Calu3 (cell line): ENCODE results near the gene E4F1. TPM values are rescaled to one million over a fixed set of nuclear protein-coding genes. Genes with fewer than 3 reads are reported as not detected.

Experiments used
- BruUV-seq: library from RNA; stranded (reverse); fragments of 400-500 nt; replicated peaks from 2 replicates; lab custom pipeline; 2021; lab: Mats Ljungman, UMichigan
- CTCF ChIA-PET: fragments of 300-600 bp; sonication (Branson Sonifier 250); formaldehyde crosslinking; loops from one replicate; lab custom pipeline; 2022; ENCODE audit warnings: antibody characterized with exemption; lab: Charles Lee
- DNase-seq: peaks from one replicate; pipeline ENCODE4 v3.0.0; 2022
- H3K27ac Mint-ChIP-seq: one replicate; pipeline ENCODE4 v1.8.0; 2022; ENCODE audit warnings: mixed read lengths; ENCODE audit not compliant: unreplicated experiment
- H3K27me3 Mint-ChIP-seq: one replicate; pipeline ENCODE4 v1.8.0; 2022; ENCODE audit warnings: mixed read lengths; ENCODE audit not compliant: unreplicated experiment
- H3K36me3 Mint-ChIP-seq: one replicate; pipeline ENCODE4 v1.8.0; 2022; ENCODE audit warnings: mild to moderate bottlenecking, moderate library complexity, mixed read lengths; ENCODE audit not compliant: insufficient read depth, unreplicated experiment
- H3K4me1 Mint-ChIP-seq: one replicate; pipeline ENCODE4 v1.8.0; 2022; ENCODE audit warnings: mild to moderate bottlenecking, low read depth, mixed read lengths; ENCODE audit not compliant: unreplicated experiment
- H3K4me3 Mint-ChIP-seq: one replicate; pipeline ENCODE4 v1.8.0; 2022; ENCODE audit warnings: mild to moderate bottlenecking, low read depth, moderate library complexity, mixed read lengths; ENCODE audit not compliant: unreplicated experiment
- H3K9me3 Mint-ChIP-seq: one replicate; pipeline ENCODE4 v1.8.0; 2022; ENCODE audit warnings: low read depth, mixed read lengths; ENCODE audit not compliant: unreplicated experiment
- intact Hi-C: fragments of 100-400 bp; cut with micrococcal nuclease; formaldehyde crosslinking; loops from one replicate; pipeline ENCODE4 v1.10.0; 2022; ENCODE audit not compliant: unreplicated experiment
- total RNA-seq: library from RNA; stranded (reverse); gene quantifications from 2 replicates; pipeline ENCODE4 v1.2.3, GENCODE V29; 2022
- TF ChIP-seq, protein P1 (sequence below): fragments of 200-600 bp; IDR thresholded peaks from one replicate; pipeline ENCODE4 v1.8.0; 2022; ENCODE audit warnings: antibody characterized with exemption; ENCODE audit not compliant: unreplicated experiment

E4F1 gene
- total RNA-seq, 1 experiment from 2014 or later = 35.4 TPM

GRCh38 chr16:2235234-2235651 lies 11.9 kb downstream of the E4F1 start:
- intact Hi-C loops = no loop called here
- H3K36me3 Mint-ChIP-seq = peaks cover 72% of the 10 kb centered on the region

GRCh38 chr16:2235695-2236336 lies 12.4 kb downstream of the E4F1 start:
- no peak for DNase-seq
- Mint-ChIP-seq H3K9me3 (no peaks in the 10 kb centered on the region), H3K36me3 (peaks cover 68% of the 10 kb centered on the region), H3K4me3 (peak overlapping the region; percentile 32), H3K27ac (peak overlapping the region; percentile 31), H3K4me1 (peaks cover 8% of the 10 kb centered on the region), H3K27me3 (no peaks in the 10 kb centered on the region)
- no TSS peak for BruUV-seq
- intact Hi-C loops = no loop called here
- TF ChIP-seq, protein P1, sequence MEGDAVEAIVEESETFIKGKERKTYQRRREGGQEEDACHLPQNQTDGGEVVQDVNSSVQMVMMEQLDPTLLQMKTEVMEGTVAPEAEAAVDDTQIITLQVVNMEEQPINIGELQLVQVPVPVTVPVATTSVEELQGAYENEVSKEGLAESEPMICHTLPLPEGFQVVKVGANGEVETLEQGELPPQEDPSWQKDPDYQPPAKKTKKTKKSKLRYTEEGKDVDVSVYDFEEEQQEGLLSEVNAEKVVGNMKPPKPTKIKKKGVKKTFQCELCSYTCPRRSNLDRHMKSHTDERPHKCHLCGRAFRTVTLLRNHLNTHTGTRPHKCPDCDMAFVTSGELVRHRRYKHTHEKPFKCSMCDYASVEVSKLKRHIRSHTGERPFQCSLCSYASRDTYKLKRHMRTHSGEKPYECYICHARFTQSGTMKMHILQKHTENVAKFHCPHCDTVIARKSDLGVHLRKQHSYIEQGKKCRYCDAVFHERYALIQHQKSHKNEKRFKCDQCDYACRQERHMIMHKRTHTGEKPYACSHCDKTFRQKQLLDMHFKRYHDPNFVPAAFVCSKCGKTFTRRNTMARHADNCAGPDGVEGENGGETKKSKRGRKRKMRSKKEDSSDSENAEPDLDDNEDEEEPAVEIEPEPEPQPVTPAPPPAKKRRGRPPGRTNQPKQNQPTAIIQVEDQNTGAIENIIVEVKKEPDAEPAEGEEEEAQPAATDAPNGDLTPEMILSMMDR = no peak
- CTCF ChIA-PET = no interaction called here

More at GRCh38 chr16:2235234-2235651, 11.9 kb downstream of the E4F1 start:
- peaks cover 8% of the 10 kb centered on the region for H3K4me1 Mint-ChIP-seq
- H3K27ac Mint-ChIP-seq = peak overlapping the region; percentile 31
- peak overlapping the region; percentile 32 for H3K4me3 Mint-ChIP-seq
- TF ChIP-seq, protein P1 = no peak
- H3K9me3 Mint-ChIP-seq = no peaks in the 10 kb centered on the region
- no TSS peak for BruUV-seq
- CTCF ChIA-PET = no interaction called here
- no peak for DNase-seq
- H3K27me3 Mint-ChIP-seq = no peaks in the 10 kb centered on the region

DNA sequence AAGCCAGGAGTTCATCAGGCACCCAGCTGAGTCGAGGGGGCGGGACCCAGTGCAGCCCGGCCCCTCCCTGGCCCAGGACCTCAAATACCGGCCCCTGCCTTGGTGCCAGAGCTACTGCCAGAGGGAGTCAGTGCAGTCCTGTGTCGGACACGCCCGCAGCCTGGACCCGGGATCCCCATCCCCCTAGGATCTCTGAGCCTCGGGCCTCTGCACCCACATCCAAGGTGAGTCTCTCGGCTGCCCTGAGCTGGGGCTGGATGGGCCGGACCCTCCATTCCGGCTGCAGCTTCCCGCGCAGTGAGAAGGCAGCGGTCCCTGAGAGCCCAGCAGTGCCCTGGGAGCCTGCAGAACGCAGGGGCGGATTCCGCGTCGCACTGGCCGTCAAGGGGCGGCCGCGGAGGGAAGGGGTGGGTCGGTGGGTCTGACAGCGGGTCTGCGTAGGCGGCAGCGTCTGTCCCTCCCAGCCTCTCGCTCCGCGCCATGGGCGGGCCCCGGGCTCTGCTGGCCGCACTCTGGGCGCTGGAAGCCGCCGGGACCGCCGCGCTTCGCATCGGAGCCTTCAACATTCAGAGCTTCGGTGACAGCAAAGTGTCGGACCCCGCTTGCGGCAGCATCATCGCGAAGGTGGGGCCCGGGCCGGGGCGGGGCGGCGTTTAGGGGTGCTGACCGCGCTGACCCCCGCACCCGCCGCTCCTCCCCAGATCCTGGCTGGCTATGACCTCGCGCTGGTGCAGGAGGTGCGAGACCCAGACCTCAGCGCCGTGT lies 13.1 kb downstream of the E4F1 start, which contains the start of gene DNASE1L2:
Gene DNASE1L2 (plus strand): TSS at position 108 of the 765 bp plus-strand sequence. CDS start 373 bp downstream, at position 481.
- H3K4me3 Mint-ChIP-seq = peak within 1 kb of the TSS; percentile 32
- TF ChIP-seq, protein P1 = no peak
- intact Hi-C loops = no loop called here
- peak within 1 kb of the TSS; percentile 31 for H3K27ac Mint-ChIP-seq
- H3K36me3 Mint-ChIP-seq = peaks cover 69% of the 10 kb centered on the region
- H3K9me3 Mint-ChIP-seq = no peaks in the 10 kb centered on the region
- DNase-seq = no peak
- CTCF ChIA-PET = no interaction called here
- H3K27me3 Mint-ChIP-seq = no peaks in the 10 kb centered on the region
- no TSS peak for BruUV-seq
- H3K4me1 Mint-ChIP-seq = peaks cover 8% of the 10 kb centered on the region

DNA sequence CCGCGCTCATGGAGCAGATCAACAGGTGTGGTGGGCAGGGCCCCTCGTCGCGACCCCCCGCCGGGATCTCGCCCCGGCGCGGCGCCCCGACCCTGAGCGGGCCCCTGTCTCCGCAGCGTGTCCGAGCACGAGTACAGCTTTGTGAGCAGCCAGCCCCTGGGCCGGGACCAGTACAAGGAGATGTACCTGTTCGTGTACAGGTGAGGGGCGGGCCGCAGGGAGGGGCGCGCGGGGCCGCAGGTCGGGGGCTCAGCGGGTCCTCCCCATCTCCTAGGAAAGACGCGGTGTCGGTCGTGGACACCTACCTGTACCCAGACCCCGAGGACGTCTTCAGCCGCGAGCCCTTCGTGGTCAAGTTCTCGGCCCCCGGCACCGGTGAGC lies 13.7 kb downstream of the E4F1 start:
- H3K36me3 Mint-ChIP-seq = peaks cover 70% of the 10 kb centered on the region

More for the DNA sequence above, 13.7 kb downstream of the E4F1 start:
- no peaks in the 10 kb centered on the region for H3K9me3 Mint-ChIP-seq
- H3K4me3 Mint-ChIP-seq = no peak overlapping the region
- TF ChIP-seq, protein P1 = no peak
- no TSS peak for BruUV-seq
- intact Hi-C loops = no loop called here
- H3K27ac Mint-ChIP-seq = no peak overlapping the region
- no peaks in the 10 kb centered on the region for H3K27me3 Mint-ChIP-seq
- no peak for DNase-seq
- CTCF ChIA-PET = no interaction called here
- H3K4me1 Mint-ChIP-seq = peaks cover 8% of the 10 kb centered on the region
